HCT116 (cell line): ENCODE results near the gene GLMN.

Experiments used
- CTCF ChIP-seq, 3 experiments: fragments of 200-600 bp in 1 of 3; sonication (generic) in 1 of 3; IDR thresholded peaks in 2 of 3; conservative IDR thresholded peaks in 1 of 3; 2 replicates each; pipeline ENCODE4 v1.5.1; 2012 to 2017; ENCODE audit warnings: low read depth in 2 of 3, low read length in 2 of 3, antibody characterized with exemption in 1 of 3, borderline replicate concordance in 1 of 3, control low read depth in 1 of 3, mild to moderate bottlenecking in 1 of 3, mixed read lengths in 1 of 3, mixed run types in 1 of 3, moderate library complexity in 1 of 3; ENCODE audit not compliant: insufficient read depth in 1 of 3
- MAX ChIP-seq: IDR thresholded peaks from 2 replicates; pipeline ENCODE4 v1.6.1; 2012
- POLR2A ChIP-seq: IDR thresholded peaks from 2 replicates; pipeline ENCODE4 v1.7.0; 2011; ENCODE audit warnings: borderline replicate concordance; ENCODE audit not compliant: insufficient read depth, insufficient read length; ENCODE audit errors: extremely low read depth
- REST ChIP-seq: IDR thresholded peaks from 2 replicates; pipeline ENCODE4 v1.6.1; 2012; ENCODE audit warnings: low read depth

- TF ChIP-seq CTCF (IDR thresholded peaks at IDR 0.05 in 2 of 3, conservative IDR thresholded peaks at IDR 0.05 in 1 of 3; ENCODE audit: borderline replicate concordance in 1 of 3, insufficient read depth in 1 of 3, low read depth in 2 of 3, low read length in 2 of 3) = no peak
- TF ChIP-seq POLR2A = no peak
- TF ChIP-seq MAX = no peak
- TF ChIP-seq REST = no peak
These were observed 29.0 kb upstream of the GLMN start for GRCh38 chr1:92327794-92328193.
